NCI-H2227 (cell line): ENCODE results near the gene FNIP2.
"Not testable (repeated sequence)": the region's sequence is repeated elsewhere in the genome, so short reads cannot be mapped to it uniquely, and the experiment has no call there.

ENCODE experiments used
- DNase-seq: peaks from one replicate; lab custom pipeline; 2025; ENCODE audit not compliant: unreplicated experiment; lab: John Stamatoyannopoulos, UW

Gene FNIP2

DNA sequence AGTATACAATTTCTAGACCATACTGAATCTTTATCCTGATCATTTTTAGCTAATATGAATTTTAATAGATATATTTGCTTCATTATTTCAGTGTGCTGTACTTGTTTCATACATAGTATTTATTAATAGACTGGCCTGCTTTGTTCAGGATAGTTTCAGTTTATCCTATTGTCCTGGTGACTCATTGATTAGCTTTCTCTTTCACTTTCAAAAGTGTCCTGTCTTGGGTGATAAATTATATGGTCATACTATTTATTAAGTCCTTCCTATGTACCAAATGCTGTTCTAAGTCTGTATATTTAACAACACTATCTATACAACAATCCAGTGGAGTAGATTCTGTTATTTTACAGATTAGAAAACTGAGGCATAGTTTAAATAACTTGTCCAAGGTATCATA, 180.3 kb downstream of the FNIP2 start:
- no peak for DNase-seq

DNA sequence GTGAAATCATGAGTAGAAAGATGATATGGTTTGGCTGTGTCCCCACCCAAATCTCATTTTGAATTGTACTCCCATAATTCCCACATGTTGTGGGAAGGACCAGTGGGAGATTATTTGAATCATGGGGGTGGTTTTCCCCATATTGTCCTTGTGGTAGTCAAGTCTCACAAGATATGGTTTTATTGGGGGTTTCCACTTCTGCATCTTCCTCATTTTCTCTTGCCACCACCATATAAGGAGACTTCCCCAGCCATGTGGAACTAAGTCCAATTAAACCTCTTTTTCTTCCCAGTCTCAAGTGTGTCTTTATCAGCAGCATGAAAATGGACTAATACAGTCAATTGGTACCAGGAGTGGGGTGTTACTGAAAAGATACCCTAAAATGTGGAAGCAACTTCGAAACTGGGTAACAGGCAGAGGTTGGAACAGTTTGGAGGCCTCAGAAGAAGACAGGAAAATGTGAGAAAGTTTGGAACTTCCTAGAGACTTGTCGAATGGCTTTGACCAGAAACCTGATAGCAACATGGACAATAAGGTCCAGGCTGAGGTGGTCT, 183.5 kb downstream of the FNIP2 start:
- DNase-seq: not testable (repeated sequence)

- DNase-seq: not testable (repeated sequence)
These were observed 187.5 kb downstream of the FNIP2 start for GRCh38 chr4:158956345-158956744.

DNA sequence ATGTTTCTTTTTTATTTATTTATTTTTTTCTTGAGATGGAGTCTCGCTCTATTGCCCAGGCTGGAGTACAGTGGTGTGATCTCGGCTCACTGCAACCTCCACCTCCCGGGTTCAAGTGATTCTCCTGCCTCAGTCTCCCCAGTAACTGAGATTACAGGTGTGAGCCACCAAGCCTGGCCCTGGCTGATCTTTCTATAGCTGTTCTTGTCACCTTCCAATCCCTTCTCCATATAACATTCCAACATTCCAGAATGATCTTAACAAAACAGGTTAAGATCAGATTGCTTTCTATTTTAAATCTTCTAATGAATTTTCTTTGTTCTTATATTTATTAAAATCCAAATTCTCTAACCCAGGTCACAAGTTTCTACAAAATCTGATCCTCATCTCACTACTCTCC, 188.1 kb downstream of the FNIP2 start:
- DNase-seq: not testable (repeated sequence)
